Measurements from ENCODE around the gene ZNF839.

The ZNF839 gene

GRCh38 chr14:102279688-102280348 is 39.7 kb upstream of the ZNF839 start:
- no peak for TF ChIP-seq CTCF (IDR thresholded peaks at IDR 0.05; ENCODE audit: control insufficient read depth, extremely low read depth, insufficient read depth)
- DNase-seq (ENCODE audit: low read depth), result no peak
- H3K4me3 ChIP-seq (ENCODE audit: low read depth, low read length), result no peak overlapping the region

GRCh38 chr14:102280376-102280962 is 39.1 kb upstream of the ZNF839 start:
- DNase-seq (ENCODE audit: low read depth), result no peak
- no peak overlapping the region for H3K4me3 ChIP-seq (ENCODE audit: low read depth, low read length)
- TF ChIP-seq CTCF (IDR thresholded peaks at IDR 0.05; ENCODE audit: control insufficient read depth, extremely low read depth, insufficient read depth), result no peak

- no peak for DNase-seq (ENCODE audit: low read depth)
- no peak for TF ChIP-seq CTCF (IDR thresholded peaks at IDR 0.05; ENCODE audit: control insufficient read depth, extremely low read depth, insufficient read depth)
These were observed 36.6 kb upstream of the ZNF839 start for GRCh38 chr14:102282751-102283465.

GRCh38 chr14:102283631-102284129 is 35.9 kb upstream of the ZNF839 start:
- DNase-seq (ENCODE audit: low read depth), result no peak
- TF ChIP-seq CTCF (IDR thresholded peaks at IDR 0.05; ENCODE audit: control insufficient read depth, extremely low read depth, insufficient read depth), result no peak
- no peak overlapping the region for H3K4me3 ChIP-seq (ENCODE audit: low read depth, low read length)

More at GRCh38 chr14:102282751-102283465, 36.6 kb upstream of the ZNF839 start:
- no peak overlapping the region for H3K4me3 ChIP-seq (ENCODE audit: low read depth, low read length)

GRCh38 chr14:102285106-102285505 is 34.4 kb upstream of the ZNF839 start:
- H3K4me3 ChIP-seq (ENCODE audit: low read depth, low read length), result no peak overlapping the region
- DNase-seq (ENCODE audit: low read depth), result no peak
- TF ChIP-seq CTCF (IDR thresholded peaks at IDR 0.05; ENCODE audit: control insufficient read depth, extremely low read depth, insufficient read depth), result no peak

GRCh38 chr14:102288139-102288538 is 31.4 kb upstream of the ZNF839 start:
- TF ChIP-seq CTCF (IDR thresholded peaks at IDR 0.05; ENCODE audit: control insufficient read depth, extremely low read depth, insufficient read depth), result no peak
- DNase-seq (ENCODE audit: low read depth), result no peak
- H3K4me3 ChIP-seq (ENCODE audit: low read depth, low read length), result no peak overlapping the region

Data from LNCaP clone FGC (cell line).